Keratinocyte (primary cell): ENCODE measurements around the gene ABCC8. TPM values are rescaled to one million over a fixed set of nuclear protein-coding genes. Genes with fewer than 3 reads are reported as not detected.

ENCODE experiments used
- DNase-seq: peaks from one replicate; pipeline ENCODE4 v3.0.0-alpha.2; 2011; ENCODE audit warnings: low read depth, missing footprints, low spot score
- FAIRE-seq: peaks from 2 replicates; lab custom pipeline; 2011; peaks lifted over from hg19 to GRCh38; lab: Jason Lieb, UNC
- H2AFZ ChIP-seq: 2 replicates; pipeline ENCODE4 v1.6.0; 2012; ENCODE audit warnings: low read length, control low read depth, inconsistent platforms; ENCODE audit not compliant: control insufficient read depth
- H3K27ac ChIP-seq: 2 replicates; pipeline ENCODE4 v1.5.1; 2011; ENCODE audit warnings: low read length; ENCODE audit not compliant: control insufficient read depth, insufficient read depth
- H3K27me3 ChIP-seq: 3 replicates; pipeline ENCODE4 v1.6.0; 2011; ENCODE audit warnings: low read length; ENCODE audit not compliant: control insufficient read depth, insufficient read depth; ENCODE audit errors: extremely low read depth
- H3K36me3 ChIP-seq, 2 experiments: 2 replicates in 1 of 2; 3 replicates in 1 of 2; pipeline ENCODE4 v1.5.1; 2011; ENCODE audit warnings: low read length in 2 of 2, mild to moderate bottlenecking in 1 of 2; ENCODE audit not compliant: control insufficient read depth in 2 of 2, insufficient read depth in 2 of 2; ENCODE audit errors: extremely low read depth in 1 of 2
- H3K4me1 ChIP-seq: 3 replicates; pipeline ENCODE4 v1.5.1; 2011; ENCODE audit warnings: low read length; ENCODE audit not compliant: control insufficient read depth, insufficient read depth; ENCODE audit errors: extremely low read depth
- H3K4me2 ChIP-seq: 3 replicates; pipeline ENCODE4 v1.6.0; 2011; ENCODE audit warnings: low read depth, low read length; ENCODE audit not compliant: control insufficient read depth, insufficient read depth; ENCODE audit errors: extremely low read depth
- H3K4me3 ChIP-seq, 3 experiments: fragments of 200-600 bp in 1 of 3; sonication (generic) in 1 of 3; 2 replicates in 2 of 3; 3 replicates in 1 of 3; pipeline ENCODE4 v1.5.1; 2011 to 2016; ENCODE audit warnings: low read length in 3 of 3, mild to moderate bottlenecking in 3 of 3, control low read depth in 2 of 3, inconsistent platforms in 1 of 3, low read depth in 1 of 3, mixed read lengths in 1 of 3, mixed run types in 1 of 3, moderate library complexity in 1 of 3; ENCODE audit not compliant: control insufficient read depth in 2 of 3, insufficient read depth in 2 of 3; ENCODE audit errors: extremely low read depth in 1 of 3
- H3K79me2 ChIP-seq: 2 replicates; pipeline ENCODE4 v1.6.0; 2012; ENCODE audit warnings: low read length; ENCODE audit not compliant: control insufficient read depth, insufficient read depth
- H3K9ac ChIP-seq: 3 replicates; pipeline ENCODE4 v1.6.0; 2011; ENCODE audit warnings: low read length; ENCODE audit not compliant: control insufficient read depth, insufficient read depth; ENCODE audit errors: extremely low read depth
- H3K9me1 ChIP-seq: 3 replicates; pipeline ENCODE4 v1.6.0; 2011; ENCODE audit warnings: low read length; ENCODE audit not compliant: control insufficient read depth, insufficient read depth; ENCODE audit errors: extremely low read depth
- H3K9me3 ChIP-seq: 2 replicates; pipeline ENCODE4 v1.5.1; 2012; ENCODE audit warnings: low read depth, low read length; ENCODE audit not compliant: control insufficient read depth
- H4K20me1 ChIP-seq: 3 replicates; pipeline ENCODE4 v1.6.0; 2011; ENCODE audit warnings: low read length; ENCODE audit not compliant: control insufficient read depth, insufficient read depth; ENCODE audit errors: extremely low read depth
- EZH2 ChIP-seq: IDR thresholded peaks from one replicate; pipeline ENCODE4 v1.6.1; 2012; ENCODE audit warnings: inconsistent platforms, mild to moderate bottlenecking, low read length, moderate library complexity
- dilution Hi-C: fragments of 300-500 bp; cut with MboI; formaldehyde crosslinking; loops from one replicate; pipeline ENCODE4 v1.7.0; 2020; ENCODE audit warnings: low sequenced_read_pairs; ENCODE audit not compliant: extremely low pct_ligation_motif_present
- polyA plus RNA-seq, 5 experiments: library from polyadenylated mRNA; depleted of rRNA in 3 of 5; stranded (reverse) in 3 of 5; stranded (forward) in 1 of 5; unstranded in 1 of 5; fragments of >200 nt; gene quantifications; 1 replicate in 1 of 5; 2 replicates in 3 of 5; 3 replicates in 1 of 5; pipeline versions ENCODE4 v1.2.1 to v1.2.3, GENCODE V29; 2011 to 2012; ENCODE audit warnings: missing spikeins in 2 of 5, low read depth in 1 of 5, low replicate concordance in 1 of 5
- TF ChIP-seq, protein P1 (sequence below), 3 experiments: IDR thresholded peaks in 1 of 3; conservative IDR thresholded peaks in 1 of 3; optimal IDR thresholded peaks in 1 of 3; 2 replicates in 2 of 3; 3 replicates in 1 of 3; pipeline versions ENCODE3 to v1.5.1; 2011; ENCODE audit warnings: low read length in 3 of 3, mild to moderate bottlenecking in 3 of 3, moderate library complexity in 2 of 3, control low read depth in 1 of 3, inconsistent platforms in 1 of 3; ENCODE audit not compliant: insufficient read depth in 2 of 3; ENCODE audit errors: extremely low read depth in 1 of 3

Gene ABCC8
- polyA plus RNA-seq, 1 donor (not counting 4 experiments of a cell fraction or from before 2014, with no cell fraction given) = not detected

- Histone ChIP-seq H2AFZ (no peak overlapping the region), H3K4me1 (no peaks in the 10 kb centered on the region), H3K9me1 (no peaks in the 10 kb centered on the region), H3K36me3 (no peaks in the 10 kb centered on the region), H3K4me2 (no peak overlapping the region), H3K79me2 (no peaks in the 10 kb centered on the region), H3K27ac (no peak overlapping the region), H3K9me3 (no peaks in the 10 kb centered on the region), H3K27me3 (no peaks in the 10 kb centered on the region), H3K9ac (no peak overlapping the region), H3K4me3 (no peak overlapping the region), H4K20me1 (no peaks in the 10 kb centered on the region)
- no peak for DNase-seq
- no peak for FAIRE-seq
- dilution Hi-C loops = no loop called here
- TF ChIP-seq EZH2 = no peak
- TF ChIP-seq, protein P1, sequence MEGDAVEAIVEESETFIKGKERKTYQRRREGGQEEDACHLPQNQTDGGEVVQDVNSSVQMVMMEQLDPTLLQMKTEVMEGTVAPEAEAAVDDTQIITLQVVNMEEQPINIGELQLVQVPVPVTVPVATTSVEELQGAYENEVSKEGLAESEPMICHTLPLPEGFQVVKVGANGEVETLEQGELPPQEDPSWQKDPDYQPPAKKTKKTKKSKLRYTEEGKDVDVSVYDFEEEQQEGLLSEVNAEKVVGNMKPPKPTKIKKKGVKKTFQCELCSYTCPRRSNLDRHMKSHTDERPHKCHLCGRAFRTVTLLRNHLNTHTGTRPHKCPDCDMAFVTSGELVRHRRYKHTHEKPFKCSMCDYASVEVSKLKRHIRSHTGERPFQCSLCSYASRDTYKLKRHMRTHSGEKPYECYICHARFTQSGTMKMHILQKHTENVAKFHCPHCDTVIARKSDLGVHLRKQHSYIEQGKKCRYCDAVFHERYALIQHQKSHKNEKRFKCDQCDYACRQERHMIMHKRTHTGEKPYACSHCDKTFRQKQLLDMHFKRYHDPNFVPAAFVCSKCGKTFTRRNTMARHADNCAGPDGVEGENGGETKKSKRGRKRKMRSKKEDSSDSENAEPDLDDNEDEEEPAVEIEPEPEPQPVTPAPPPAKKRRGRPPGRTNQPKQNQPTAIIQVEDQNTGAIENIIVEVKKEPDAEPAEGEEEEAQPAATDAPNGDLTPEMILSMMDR (optimal IDR thresholded peaks at IDR 0.05 in 1 of 3, IDR thresholded peaks at IDR 0.05 in 1 of 3, conservative IDR thresholded peaks at IDR 0.05 in 1 of 3; ENCODE audit: extremely low read depth in 1 of 3, insufficient read depth in 2 of 3, low read length in 3 of 3) = no peak
Observed at GRCh38 chr11:17396598-17397310, 79.9 kb downstream of the ABCC8 start.

GRCh38 chr11:17395978-17396377 is 80.7 kb downstream of the ABCC8 start:
- FAIRE-seq (no peak), DNase-seq (no peak)
- H3K27ac ChIP-seq = no peak overlapping the region
- H3K4me2 ChIP-seq = no peak overlapping the region
- no peaks in the 10 kb centered on the region for H3K79me2 ChIP-seq
- no peak overlapping the region for H2AFZ ChIP-seq
- no peaks in the 10 kb centered on the region for H3K36me3 ChIP-seq
- no peak overlapping the region for H3K4me3 ChIP-seq
- no peaks in the 10 kb centered on the region for H3K9me1 ChIP-seq
- no peaks in the 10 kb centered on the region for H4K20me1 ChIP-seq
- no peaks in the 10 kb centered on the region for H3K27me3 ChIP-seq
- TF ChIP-seq, protein P1 (optimal IDR thresholded peaks at IDR 0.05 in 1 of 3, IDR thresholded peaks at IDR 0.05 in 1 of 3, conservative IDR thresholded peaks at IDR 0.05 in 1 of 3; ENCODE audit: extremely low read depth in 1 of 3, insufficient read depth in 2 of 3, low read length in 3 of 3) = no peak
- TF ChIP-seq EZH2 = no peak
- no peaks in the 10 kb centered on the region for H3K9me3 ChIP-seq
- H3K4me1 ChIP-seq = no peaks in the 10 kb centered on the region
- no peak overlapping the region for H3K9ac ChIP-seq
- dilution Hi-C loops = no loop called here
